HEK293T (cell line): ENCODE data around the gene SLC41A3.
"Not testable (repeated sequence)": the region's sequence is repeated elsewhere in the genome, so short reads cannot be mapped to it uniquely, and the experiment has no call there.

ENCODE experiments used
- CTBP1 ChIP-seq: fragments of 450-650 bp; IDR thresholded peaks from 2 replicates; pipeline ENCODE4 v1.6.1; 2016; ENCODE audit warnings: borderline replicate concordance
- ELF4 ChIP-seq: fragments of 450-650 bp; IDR thresholded peaks from 2 replicates; pipeline ENCODE4 v1.6.1; 2017; ENCODE audit warnings: antibody characterized with exemption
- FOXK2 ChIP-seq: fragments of 450-650 bp; IDR thresholded peaks from 2 replicates; pipeline ENCODE4 v1.6.1; 2016; ENCODE audit warnings: mild to moderate bottlenecking
- FOXM1 ChIP-seq: fragments of 450-650 bp; IDR thresholded peaks from 2 replicates; pipeline ENCODE4 v1.6.1; 2017; ENCODE audit warnings: mild to moderate bottlenecking, borderline replicate concordance
- NFRKB ChIP-seq: fragments of 450-650 bp; IDR thresholded peaks from 2 replicates; pipeline ENCODE4 v1.6.1; 2016; ENCODE audit warnings: mild to moderate bottlenecking, moderate library complexity
- SUZ12 ChIP-seq: fragments of 450-650 bp; IDR thresholded peaks from 2 replicates; pipeline ENCODE4 v1.6.1; 2016; ENCODE audit warnings: mild to moderate bottlenecking
- TF ChIP-seq, protein P1 (sequence below): fragments of 450-650 bp; IDR thresholded peaks from 2 replicates; pipeline ENCODE4 v1.6.1; 2016

DNA sequence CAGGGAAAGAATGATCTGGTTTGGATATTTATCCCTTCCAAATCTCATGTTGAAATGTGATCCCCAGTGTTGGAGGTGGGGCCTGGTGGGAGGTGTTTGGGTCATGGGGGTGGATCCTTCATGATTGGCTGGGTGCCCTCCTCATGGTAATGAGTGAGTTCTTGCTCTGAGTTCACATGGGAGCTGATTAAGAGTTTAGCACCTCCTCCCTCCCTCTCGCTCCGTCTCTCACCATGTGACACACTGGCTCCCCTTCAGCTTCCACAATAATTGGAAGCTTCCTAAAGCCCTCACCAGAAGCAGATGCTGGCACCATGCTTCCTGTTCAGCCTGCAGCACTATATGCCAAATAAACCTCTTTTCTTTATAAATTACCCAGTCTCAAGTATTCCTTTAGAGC, 45.1 kb downstream of the SLC41A3 start:
- TF ChIP-seq ELF4, NFRKB, SUZ12, FOXM1, CTBP1, FOXK2: not testable (repeated sequence)
- TF ChIP-seq, protein P1, sequence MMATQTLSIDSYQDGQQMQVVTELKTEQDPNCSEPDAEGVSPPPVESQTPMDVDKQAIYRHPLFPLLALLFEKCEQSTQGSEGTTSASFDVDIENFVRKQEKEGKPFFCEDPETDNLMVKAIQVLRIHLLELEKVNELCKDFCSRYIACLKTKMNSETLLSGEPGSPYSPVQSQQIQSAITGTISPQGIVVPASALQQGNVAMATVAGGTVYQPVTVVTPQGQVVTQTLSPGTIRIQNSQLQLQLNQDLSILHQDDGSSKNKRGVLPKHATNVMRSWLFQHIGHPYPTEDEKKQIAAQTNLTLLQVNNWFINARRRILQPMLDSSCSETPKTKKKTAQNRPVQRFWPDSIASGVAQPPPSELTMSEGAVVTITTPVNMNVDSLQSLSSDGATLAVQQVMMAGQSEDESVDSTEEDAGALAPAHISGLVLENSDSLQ: not testable (repeated sequence)
